ENCODE measurements around the gene MAML3.

DNA sequence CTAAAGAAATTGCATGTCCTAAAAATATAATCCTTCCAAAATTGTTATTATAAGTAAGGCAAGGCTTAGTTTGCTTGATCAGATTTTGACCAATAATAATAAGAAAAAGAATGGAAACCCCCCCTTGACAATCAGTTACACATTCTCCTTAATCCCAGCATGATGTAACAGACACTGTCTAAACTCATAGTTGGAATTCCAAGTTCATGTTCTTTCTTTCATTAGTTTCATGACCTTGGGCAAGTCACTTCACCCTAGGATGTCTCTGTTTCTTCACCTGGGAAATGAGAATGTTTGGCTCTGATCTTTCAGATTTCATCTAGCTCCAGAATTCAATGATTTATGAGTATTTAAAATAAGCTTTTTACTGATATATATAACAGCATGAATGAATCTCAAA lies 64.8 kb downstream of the MAML3 start:
- TF ChIP-seq, protein P1, sequence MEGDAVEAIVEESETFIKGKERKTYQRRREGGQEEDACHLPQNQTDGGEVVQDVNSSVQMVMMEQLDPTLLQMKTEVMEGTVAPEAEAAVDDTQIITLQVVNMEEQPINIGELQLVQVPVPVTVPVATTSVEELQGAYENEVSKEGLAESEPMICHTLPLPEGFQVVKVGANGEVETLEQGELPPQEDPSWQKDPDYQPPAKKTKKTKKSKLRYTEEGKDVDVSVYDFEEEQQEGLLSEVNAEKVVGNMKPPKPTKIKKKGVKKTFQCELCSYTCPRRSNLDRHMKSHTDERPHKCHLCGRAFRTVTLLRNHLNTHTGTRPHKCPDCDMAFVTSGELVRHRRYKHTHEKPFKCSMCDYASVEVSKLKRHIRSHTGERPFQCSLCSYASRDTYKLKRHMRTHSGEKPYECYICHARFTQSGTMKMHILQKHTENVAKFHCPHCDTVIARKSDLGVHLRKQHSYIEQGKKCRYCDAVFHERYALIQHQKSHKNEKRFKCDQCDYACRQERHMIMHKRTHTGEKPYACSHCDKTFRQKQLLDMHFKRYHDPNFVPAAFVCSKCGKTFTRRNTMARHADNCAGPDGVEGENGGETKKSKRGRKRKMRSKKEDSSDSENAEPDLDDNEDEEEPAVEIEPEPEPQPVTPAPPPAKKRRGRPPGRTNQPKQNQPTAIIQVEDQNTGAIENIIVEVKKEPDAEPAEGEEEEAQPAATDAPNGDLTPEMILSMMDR (IDR thresholded peaks at IDR 0.05): no peak
- no peak for TF ChIP-seq POLR2A (IDR thresholded peaks at IDR 0.05)

All from uterus (tissue), 2 donors.